Measurements from ENCODE around the gene TCN2.
"Not testable (repeated sequence)": the region's sequence is repeated elsewhere in the genome, so short reads cannot be mapped to it uniquely, and the experiment has no call there.

DNA sequence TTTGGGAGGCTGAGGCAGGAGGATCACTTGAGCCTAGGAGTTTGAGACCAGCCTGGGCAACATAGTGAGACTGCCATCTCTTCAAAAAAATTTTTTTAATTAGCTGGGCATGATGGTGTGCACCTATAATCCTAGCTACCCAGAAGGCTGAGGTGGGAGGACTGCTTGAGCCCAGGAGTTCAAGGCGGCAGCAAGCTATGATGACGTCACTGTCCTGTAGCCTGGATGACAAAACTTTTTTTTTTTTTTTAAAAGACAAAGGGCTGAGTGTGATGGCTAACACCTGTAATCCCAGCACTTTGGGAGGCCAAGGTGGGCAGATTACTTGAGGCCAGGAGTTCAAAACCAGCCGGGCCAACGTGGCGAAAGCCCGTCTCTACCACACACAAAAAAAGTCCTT, 12.9 kb downstream of the TCN2 start:
- TF ChIP-seq, protein P1, sequence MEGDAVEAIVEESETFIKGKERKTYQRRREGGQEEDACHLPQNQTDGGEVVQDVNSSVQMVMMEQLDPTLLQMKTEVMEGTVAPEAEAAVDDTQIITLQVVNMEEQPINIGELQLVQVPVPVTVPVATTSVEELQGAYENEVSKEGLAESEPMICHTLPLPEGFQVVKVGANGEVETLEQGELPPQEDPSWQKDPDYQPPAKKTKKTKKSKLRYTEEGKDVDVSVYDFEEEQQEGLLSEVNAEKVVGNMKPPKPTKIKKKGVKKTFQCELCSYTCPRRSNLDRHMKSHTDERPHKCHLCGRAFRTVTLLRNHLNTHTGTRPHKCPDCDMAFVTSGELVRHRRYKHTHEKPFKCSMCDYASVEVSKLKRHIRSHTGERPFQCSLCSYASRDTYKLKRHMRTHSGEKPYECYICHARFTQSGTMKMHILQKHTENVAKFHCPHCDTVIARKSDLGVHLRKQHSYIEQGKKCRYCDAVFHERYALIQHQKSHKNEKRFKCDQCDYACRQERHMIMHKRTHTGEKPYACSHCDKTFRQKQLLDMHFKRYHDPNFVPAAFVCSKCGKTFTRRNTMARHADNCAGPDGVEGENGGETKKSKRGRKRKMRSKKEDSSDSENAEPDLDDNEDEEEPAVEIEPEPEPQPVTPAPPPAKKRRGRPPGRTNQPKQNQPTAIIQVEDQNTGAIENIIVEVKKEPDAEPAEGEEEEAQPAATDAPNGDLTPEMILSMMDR (IDR thresholded peaks at IDR 0.05; ENCODE audit: insufficient read depth, low read length), result not testable (repeated sequence)
- TF ChIP-seq POLR2AphosphoS5 (IDR thresholded peaks at IDR 0.05; ENCODE audit: low read depth), result not testable (repeated sequence)
